ENCODE data around the gene CHRM3. TPM values are rescaled to one million over a fixed set of nuclear protein-coding genes. Genes with fewer than 3 reads are reported as not detected.

CHRM3 gene
- total RNA-seq, 1 experiment from 2014 or later = 7.2 TPM

GRCh38 chr1:239413916-239414315, 27.5 kb downstream of the CHRM3 start:
- no peak for DNase-seq (ENCODE audit: low spot score)

GRCh38 chr1:239417221-239417620, 30.9 kb downstream of the CHRM3 start:
- no peak for DNase-seq (ENCODE audit: low spot score)

GRCh38 chr1:239417986-239418640, 31.7 kb downstream of the CHRM3 start:
- no peak for DNase-seq (ENCODE audit: low spot score)

GRCh38 chr1:239418681-239419080, 32.3 kb downstream of the CHRM3 start:
- DNase-seq (ENCODE audit: low spot score) = no peak

- no peak for DNase-seq (ENCODE audit: low spot score)
These were observed 35.4 kb downstream of the CHRM3 start for GRCh38 chr1:239421811-239422210.

- DNase-seq (ENCODE audit: low spot score) = no peak
These were observed 36.5 kb downstream of the CHRM3 start for GRCh38 chr1:239422818-239423217.

GRCh38 chr1:239426821-239427475, 40.6 kb downstream of the CHRM3 start:
- DNase-seq (ENCODE audit: low spot score) = no peak

- no peak for DNase-seq (ENCODE audit: low spot score)
These were observed 41.3 kb downstream of the CHRM3 start for GRCh38 chr1:239427712-239428111.

- no peak for DNase-seq (ENCODE audit: low spot score)
These were observed 41.8 kb downstream of the CHRM3 start for GRCh38 chr1:239428120-239428710.

GRCh38 chr1:239429163-239429562, 42.8 kb downstream of the CHRM3 start:
- no peak for DNase-seq (ENCODE audit: low spot score)

- DNase-seq (ENCODE audit: low spot score) = no peak
These were observed 45.9 kb downstream of the CHRM3 start for GRCh38 chr1:239432255-239432654.

GRCh38 chr1:239434181-239434580, 47.8 kb downstream of the CHRM3 start:
- no peak for DNase-seq (ENCODE audit: low spot score)
